ENCODE measurements around the gene SLC6A12. TPM values are rescaled to one million over a fixed set of nuclear protein-coding genes. Genes with fewer than 3 reads are reported as not detected.

Gene SLC6A12
- total and polyA plus RNA-seq, 9 of the 15 experiments (the other 6 are each of a cell fraction or from before 2014, with no cell fraction given), result not detected

DNA sequence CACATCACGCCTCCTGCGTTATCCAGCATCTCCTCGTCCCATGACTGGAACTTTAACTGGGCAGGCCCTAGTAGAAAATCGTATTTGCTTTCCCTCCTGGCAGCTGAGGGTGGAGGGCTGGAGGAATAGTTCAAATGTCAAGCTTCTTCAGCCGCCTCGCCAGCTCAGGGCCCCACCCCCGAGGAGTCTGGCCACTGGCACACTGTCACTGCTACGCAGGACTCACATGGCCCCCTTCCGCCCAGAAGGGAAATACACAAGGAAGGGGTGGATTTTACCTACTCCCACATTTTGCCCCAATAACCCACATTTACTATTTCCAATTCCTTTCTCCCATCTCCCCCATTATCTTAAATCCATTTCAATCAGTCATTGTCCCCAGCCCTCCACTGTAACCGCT lies 40.1 kb upstream of the SLC6A12 start (continued):
- 0 out of 4 replicates have a peak, but pooled peaks of 1 of the 2 experiments have one; percentile 13 for TF ChIP-seq MAZ (CRISPR knock-in tag; conservative IDR thresholded peaks at IDR 0.05 in 1 of 2, IDR thresholded peaks at IDR 0.05 in 1 of 2)

DNA sequence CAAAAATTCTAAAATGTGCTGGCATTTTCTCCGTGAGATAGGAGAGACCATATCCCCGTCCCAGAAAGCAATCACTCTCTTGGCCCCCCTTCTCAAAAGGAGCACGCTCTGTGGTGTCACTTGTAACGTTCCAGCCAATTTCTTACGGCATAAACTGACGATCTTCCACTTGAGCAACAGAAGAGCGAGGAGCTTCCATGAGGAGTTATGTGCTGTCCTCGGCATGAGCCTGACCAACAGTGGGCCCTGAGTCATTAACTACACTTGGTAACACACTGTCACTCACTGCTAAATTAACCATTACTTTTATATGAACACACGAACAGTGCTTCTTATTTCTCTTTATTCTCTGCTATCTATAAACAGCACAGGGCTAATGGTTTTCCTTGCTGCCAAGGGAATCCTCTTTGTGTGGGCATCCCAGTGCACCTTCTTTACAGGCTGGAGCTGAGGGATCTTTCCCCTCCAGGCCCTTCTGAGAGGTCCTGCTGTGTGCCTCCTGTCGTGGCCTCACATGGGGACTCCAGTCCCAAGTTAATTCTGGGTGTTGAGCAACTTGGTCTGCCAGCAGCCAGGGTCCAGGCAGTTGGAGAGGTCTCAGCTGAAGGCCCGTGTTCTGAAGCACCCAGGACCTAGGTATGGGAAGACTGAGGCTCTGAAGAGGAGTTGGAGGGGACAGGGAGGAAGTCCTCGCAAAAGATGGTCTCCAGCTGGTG lies 39.3 kb upstream of the SLC6A12 start:
- H3K27me3 ChIP-seq (ENCODE audit: control insufficient read depth in 2 of 2, insufficient read depth in 2 of 2, low read length in 2 of 2), result 0 out of 5 replicates have a peak, but pooled peaks cover 0 to 10% of the 10 kb centered on the region in 2 experiments
- no peak overlapping the region for H2AFZ ChIP-seq (ENCODE audit: low read depth, low read length)
- FAIRE-seq (no peak), DNase-seq (ENCODE audit: extremely low read depth in 1 of 4, low spot score in 3 of 4) (no peak), ATAC-seq (no peak)
- H3K9ac ChIP-seq (ENCODE audit: insufficient read depth in 1 of 2, low read depth in 2 of 2, low read length in 2 of 2), result no peak overlapping the region
- no peak overlapping the region for H3K27ac ChIP-seq (ENCODE audit: extremely low read depth, low read depth, low read length)
- CTCF ChIA-PET (ENCODE audit: low intra/inter-chr PET ratio), result no interaction called here
- H3K4me1 ChIP-seq (replicated peaks in 1 of 2; ENCODE audit: control insufficient read depth in 2 of 2, insufficient read depth in 2 of 2, low read length in 2 of 2), result no peaks in the 10 kb centered on the region; a peak in 3 of 5 replicates
- 21% methylated on average over 10 of the region's 12 CpGs for WGBS (ENCODE audit: insufficient coverage, low coverage, missing lambda C conversion rate)
- no peaks in the 10 kb centered on the region for H3K36me3 ChIP-seq (ENCODE audit: control insufficient read depth, insufficient read depth, low read length)
- H4K20me1 ChIP-seq (replicated peaks; ENCODE audit: control insufficient read depth, insufficient read depth, low read length), result no peaks in the 10 kb centered on the region
- H3K9me3 ChIP-seq (replicated peaks; ENCODE audit: control insufficient read depth, insufficient read depth, low read depth, low read length), result no peaks in the 10 kb centered on the region; the same call in 1 of the 2 replicates
- no TSS peak for BruUV-seq (replicated peaks)
- H3K79me2 ChIP-seq (ENCODE audit: control insufficient read depth, insufficient read depth, low read length), result no peaks in the 10 kb centered on the region
- H3K4me3 ChIP-seq, result no peak overlapping the region
- intact Hi-C loops (cut with micrococcal nuclease) (no loop called here), in situ Hi-C loops (cut with MboI) (no loop called here)
- no peak overlapping the region for H3K4me2 ChIP-seq (ENCODE audit: insufficient read depth, low read length)
- POLR2A ChIA-PET, result interaction anchor here (1.0 kb wide), 1 partner anchor 189 kb away, joined by 3 read pairs; no protein-coding TSS in a partner anchor
- H3K9me1 ChIP-seq (ENCODE audit: control insufficient read depth, insufficient read depth, low read length), result no peaks in the 10 kb centered on the region
- TF ChIP-seq ZNF175 (CRISPR knock-in tag; IDR thresholded peaks at IDR 0.05; ENCODE audit: low read depth) (no peak), NFRKB (IDR thresholded peaks at IDR 0.05; ENCODE audit: low read depth) (no peak), MYNN (IDR thresholded peaks at IDR 0.05) (no peak), MYNN (CRISPR knock-in tag; IDR thresholded peaks at IDR 0.05) (no peak), ADNP (tag; IDR thresholded peaks at IDR 0.05) (no peak), ETV6 (IDR thresholded peaks at IDR 0.05; ENCODE audit: borderline replicate concordance in 1 of 2, low read depth in 2 of 2, low read length in 1 of 2) (no peak), ETV6 (CRISPR knock-in tag; IDR thresholded peaks at IDR 0.05; ENCODE audit: borderline replicate concordance) (no peak)
- TF ChIP-seq, protein P1, sequence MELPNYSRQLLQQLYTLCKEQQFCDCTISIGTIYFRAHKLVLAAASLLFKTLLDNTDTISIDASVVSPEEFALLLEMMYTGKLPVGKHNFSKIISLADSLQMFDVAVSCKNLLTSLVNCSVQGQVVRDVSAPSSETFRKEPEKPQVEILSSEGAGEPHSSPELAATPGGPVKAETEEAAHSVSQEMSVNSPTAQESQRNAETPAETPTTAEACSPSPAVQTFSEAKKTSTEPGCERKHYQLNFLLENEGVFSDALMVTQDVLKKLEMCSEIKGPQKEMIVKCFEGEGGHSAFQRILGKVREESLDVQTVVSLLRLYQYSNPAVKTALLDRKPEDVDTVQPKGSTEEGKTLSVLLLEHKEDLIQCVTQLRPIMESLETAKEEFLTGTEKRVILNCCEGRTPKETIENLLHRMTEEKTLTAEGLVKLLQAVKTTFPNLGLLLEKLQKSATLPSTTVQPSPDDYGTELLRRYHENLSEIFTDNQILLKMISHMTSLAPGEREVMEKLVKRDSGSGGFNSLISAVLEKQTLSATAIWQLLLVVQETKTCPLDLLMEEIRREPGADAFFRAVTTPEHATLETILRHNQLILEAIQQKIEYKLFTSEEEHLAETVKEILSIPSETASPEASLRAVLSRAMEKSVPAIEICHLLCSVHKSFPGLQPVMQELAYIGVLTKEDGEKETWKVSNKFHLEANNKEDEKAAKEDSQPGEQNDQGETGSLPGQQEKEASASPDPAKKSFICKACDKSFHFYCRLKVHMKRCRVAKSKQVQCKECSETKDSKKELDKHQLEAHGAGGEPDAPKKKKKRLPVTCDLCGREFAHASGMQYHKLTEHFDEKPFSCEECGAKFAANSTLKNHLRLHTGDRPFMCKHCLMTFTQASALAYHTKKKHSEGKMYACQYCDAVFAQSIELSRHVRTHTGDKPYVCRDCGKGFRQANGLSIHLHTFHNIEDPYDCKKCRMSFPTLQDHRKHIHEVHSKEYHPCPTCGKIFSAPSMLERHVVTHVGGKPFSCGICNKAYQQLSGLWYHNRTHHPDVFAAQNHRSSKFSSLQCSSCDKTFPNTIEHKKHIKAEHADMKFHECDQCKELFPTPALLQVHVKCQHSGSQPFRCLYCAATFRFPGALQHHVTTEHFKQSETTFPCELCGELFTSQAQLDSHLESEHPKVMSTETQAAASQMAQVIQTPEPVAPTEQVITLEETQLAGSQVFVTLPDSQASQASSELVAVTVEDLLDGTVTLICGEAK (IDR thresholded peaks at IDR 0.05), result no peak
- TF ChIP-seq, protein P1 (CRISPR knock-in tag; IDR thresholded peaks at IDR 0.05), result no peak
